Measurements from ENCODE around the gene GMCL1.
"Not testable (repeated sequence)": the region's sequence is repeated elsewhere in the genome, so short reads cannot be mapped to it uniquely, and the experiment has no call there.

The GMCL1 gene

DNA sequence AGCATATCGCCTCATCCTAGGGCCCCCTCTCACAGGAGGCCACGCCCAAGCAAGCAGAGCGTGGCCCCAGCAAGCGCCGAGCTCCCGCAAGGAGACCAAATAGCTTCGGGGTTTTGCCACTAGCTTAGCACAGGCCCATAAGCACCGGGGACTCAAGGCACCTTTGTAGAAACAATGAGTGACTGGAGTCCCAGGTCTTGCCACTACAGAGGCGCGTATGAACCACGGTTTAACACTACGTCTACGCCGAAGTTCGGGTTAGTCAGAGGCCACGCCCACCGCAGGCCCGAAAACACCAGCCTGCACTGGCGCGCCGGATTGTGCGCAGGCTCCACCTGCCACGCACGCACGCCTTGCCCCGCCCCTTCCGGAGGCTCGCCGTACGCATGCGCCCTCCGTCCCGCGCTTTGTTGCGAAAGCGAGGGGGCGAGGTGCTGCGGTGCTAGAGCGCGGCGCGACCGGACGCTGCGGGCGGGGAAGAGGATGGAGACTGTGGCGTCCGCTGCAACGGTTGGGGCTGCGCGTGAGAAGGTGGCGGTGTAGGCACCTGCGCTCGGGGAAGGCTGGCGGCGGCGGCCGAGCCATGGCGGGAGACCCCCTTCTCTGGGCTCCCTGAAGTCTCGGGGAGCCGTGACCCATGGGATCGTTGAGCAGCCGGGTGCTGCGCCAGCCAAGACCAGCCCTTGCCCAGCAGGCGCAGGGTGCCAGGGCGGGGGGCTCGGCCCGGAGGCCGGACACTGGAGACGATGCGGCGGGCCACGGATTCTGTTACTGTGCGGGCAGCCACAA is at the start of gene GMCL1:
Gene GMCL1, plus strand, starts transcription at position 405 of the 789 bp plus-strand sequence. Its CDS starts 233 bp downstream, at position 638.
- DNase-seq, result peak; percentile 67 to 69

DNA sequence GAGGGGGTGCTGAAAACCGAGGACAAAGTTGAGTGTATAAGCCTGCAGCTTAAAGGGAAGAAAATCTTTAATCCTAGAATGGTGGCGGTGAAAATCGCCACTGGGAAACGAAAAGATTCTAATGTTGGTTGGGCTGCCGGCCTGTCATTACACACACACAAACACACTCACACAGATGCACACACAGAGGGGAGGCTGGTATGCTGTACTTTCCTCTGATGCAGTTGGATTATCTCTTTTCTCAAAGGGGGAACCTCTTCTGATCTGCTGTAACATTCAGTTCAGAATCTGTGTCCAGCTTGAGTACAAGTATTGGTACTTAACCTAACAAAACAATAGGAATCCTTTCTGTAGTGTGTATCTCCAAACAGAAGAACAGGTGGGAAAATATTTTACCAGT is 48.5 kb upstream of the GMCL1 start:
- no peak for DNase-seq

DNA sequence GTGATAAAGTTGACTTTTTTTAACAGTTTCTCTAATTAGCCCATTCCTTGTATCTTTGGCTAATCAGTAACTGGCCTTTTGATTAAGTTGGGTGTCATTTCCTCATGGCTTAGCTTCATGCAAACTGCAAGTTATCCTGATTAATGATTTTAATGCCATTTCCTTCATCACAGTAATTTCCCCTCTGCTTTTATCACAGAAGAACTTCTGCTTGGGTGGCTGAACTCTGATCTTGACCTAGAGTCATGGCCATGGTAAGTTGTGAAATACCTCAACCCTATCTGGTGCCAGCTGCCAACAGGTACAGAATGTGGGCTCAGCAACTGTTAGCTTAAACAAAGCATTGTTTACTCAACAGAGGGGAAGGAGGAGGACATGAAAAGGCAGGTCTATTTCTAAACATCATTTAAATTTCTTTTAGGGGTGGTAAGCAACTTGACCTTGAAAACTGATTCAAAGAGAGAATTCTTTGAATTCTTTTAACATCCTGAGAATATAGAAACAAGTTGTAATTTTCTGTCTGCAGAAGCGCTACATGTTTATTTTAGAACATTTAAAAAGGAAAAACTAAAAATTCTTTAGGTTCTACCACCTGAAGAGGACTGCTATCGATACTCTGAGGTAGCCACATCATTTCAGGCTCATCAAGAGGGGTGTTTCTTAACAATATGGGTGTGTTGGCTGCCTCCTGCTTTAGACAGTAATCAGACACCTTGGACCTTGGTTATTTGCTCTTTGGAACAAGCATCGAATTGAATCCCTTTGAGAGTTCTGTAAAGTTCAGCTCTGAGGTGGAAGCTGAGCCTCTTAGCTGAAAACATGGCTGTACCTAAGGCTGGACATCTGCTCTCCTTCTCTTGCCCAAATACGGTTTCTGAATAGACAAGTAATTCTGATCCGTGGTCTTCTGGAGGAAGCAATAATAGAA is 47.9 kb upstream of the GMCL1 start:
- DNase-seq, result no peak

DNA sequence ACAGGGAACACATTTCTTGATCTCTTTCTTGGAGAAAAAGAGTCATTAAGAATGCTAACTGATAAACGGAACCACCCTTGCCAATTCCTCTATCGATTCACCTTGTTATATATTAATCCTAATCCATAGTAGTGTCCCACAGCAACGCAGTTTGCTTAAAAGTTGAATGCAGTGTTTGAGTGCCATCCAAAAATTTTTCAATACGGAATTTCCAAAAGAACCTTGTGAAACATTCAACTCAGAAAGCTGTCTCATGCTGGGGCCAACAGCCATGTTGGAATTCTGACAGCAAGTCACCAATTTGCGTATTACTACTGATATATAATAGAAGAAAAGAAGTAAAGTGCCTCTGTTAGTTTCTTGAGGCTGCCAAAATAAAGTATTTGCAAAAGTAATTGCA is 45.2 kb upstream of the GMCL1 start:
- DNase-seq, result no peak

- no peak for DNase-seq
These were observed 44.1 kb upstream of the GMCL1 start for GRCh38 chr2:69785358-69785757.

- no peak for DNase-seq
These were observed 43.4 kb upstream of the GMCL1 start for GRCh38 chr2:69786052-69786560.

GRCh38 chr2:69789175-69789721 is 40.2 kb upstream of the GMCL1 start:
- DNase-seq, result no peak

- no peak for DNase-seq
These were observed 39.5 kb upstream of the GMCL1 start for GRCh38 chr2:69789772-69790600.

- no peak for DNase-seq
These were observed 38.9 kb upstream of the GMCL1 start for GRCh38 chr2:69790601-69790959.

DNA sequence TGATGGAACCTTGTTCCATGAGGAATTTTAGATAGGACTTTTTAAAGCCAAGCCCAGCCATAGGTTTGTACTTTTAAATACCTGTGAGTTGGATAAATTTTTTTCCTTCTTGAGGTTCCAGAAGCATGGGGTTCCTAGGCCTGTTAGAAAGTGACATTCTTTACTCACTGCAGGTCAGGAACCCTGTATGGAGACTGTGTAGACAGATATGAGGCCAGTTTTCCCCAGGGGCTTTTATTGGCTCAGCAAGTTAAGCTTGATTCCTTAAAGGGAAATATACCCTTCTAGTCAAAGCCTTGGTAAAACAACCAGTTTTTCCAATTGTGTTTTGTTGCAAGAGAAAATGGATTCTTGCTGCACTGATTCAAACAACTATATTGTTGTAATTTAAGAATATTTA is 38.4 kb upstream of the GMCL1 start:
- no peak for DNase-seq

DNA sequence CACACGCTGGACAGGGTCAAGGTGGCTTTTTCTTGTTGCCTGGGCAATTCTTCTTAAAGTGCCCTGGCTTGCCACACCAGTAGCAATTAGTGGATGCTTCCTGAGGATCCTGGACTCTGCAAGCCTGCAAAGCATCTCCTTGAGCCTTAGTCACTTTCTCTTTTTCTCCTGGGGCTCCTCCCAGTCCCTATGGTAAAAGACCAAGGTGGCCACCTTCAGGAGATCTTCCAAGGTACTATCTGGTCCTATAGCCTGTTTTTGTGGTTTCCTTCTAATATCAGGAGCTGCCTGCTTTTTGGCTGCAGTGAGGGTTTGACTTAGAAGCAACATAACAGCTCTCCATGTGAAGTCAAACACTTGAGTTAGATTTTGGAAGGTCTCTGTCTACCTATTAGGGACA is 33.3 kb upstream of the GMCL1 start:
- no peak for DNase-seq

- DNase-seq, result no peak
These were observed 32.2 kb upstream of the GMCL1 start for GRCh38 chr2:69797235-69797634.

- DNase-seq, result no peak
These were observed 31.6 kb upstream of the GMCL1 start for GRCh38 chr2:69797836-69798289.

DNA sequence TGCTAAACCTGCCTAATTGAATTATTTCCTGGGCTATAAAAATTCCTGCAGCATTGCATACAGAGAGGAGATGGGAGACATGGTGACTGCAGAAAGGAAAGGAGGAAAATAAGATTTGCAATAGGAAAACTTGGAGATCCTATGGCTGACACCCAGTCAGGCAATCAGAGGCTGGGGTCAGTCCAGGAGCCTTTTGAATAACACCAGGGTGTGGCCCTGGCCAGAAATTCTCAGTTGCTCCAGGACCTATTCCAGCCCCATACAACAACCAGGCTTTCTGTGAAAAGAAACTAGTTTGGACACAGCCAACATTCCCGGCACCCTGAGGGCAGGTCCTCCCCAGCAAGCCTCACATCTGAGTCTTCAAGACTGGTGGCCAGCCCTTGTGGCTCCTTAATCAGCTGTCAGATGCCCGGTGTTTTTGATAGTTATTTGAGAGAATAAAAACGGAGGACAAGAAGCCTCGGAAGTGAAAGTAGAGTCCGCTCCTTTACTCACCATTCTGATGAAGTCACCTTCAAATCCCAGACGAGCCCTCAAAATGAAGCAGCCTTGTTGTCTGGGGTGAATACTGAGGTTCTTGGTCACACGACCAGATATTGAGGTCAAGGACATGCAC is 31.1 kb upstream of the GMCL1 start:
- DNase-seq, result no peak

GRCh38 chr2:69798909-69799526 is 30.4 kb upstream of the GMCL1 start:
- no peak for DNase-seq

- no peak for DNase-seq
These were observed 27.6 kb upstream of the GMCL1 start for GRCh38 chr2:69801745-69802290.

GRCh38 chr2:69802781-69803367 is 26.6 kb upstream of the GMCL1 start:
- not testable (repeated sequence) for DNase-seq

DNA sequence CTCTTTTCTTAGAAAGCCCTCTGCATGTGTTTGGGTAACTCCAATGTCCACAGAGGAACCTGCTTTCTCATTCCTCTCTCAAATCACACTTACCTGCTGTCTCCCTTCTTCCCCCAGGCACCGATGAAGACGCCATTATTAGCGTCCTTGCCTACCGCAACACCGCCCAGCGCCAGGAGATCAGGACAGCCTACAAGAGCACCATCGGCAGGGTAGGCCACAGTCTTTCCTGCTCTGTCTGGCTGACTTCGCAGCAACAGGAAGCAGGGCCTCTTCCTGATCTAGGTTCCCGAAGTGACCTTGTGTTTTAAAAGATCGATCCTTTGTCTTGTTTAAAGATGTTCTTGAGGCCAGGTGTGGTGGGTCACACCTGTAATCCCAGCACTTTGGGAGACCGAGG is 25.0 kb upstream of the GMCL1 start:
- DNase-seq, result no peak

DNA sequence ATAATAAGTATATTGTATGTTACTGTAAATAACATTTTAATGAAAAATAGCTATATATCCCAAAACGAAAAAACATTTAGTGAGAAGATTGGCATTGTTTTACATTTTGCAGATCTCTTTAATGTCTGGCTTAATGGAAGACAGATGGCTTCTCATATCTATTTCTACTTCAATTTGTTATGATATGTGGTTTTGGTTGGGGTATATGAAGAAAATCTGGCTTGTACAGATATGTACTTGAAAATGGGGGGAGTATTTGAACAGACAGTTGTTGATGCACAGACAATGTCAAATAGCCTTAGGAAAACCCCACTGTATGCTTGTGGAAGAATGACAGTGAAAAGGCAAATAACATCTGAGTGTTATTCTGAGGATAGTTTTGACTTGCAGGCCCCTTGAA is 23.6 kb upstream of the GMCL1 start:
- DNase-seq, result no peak

DNA sequence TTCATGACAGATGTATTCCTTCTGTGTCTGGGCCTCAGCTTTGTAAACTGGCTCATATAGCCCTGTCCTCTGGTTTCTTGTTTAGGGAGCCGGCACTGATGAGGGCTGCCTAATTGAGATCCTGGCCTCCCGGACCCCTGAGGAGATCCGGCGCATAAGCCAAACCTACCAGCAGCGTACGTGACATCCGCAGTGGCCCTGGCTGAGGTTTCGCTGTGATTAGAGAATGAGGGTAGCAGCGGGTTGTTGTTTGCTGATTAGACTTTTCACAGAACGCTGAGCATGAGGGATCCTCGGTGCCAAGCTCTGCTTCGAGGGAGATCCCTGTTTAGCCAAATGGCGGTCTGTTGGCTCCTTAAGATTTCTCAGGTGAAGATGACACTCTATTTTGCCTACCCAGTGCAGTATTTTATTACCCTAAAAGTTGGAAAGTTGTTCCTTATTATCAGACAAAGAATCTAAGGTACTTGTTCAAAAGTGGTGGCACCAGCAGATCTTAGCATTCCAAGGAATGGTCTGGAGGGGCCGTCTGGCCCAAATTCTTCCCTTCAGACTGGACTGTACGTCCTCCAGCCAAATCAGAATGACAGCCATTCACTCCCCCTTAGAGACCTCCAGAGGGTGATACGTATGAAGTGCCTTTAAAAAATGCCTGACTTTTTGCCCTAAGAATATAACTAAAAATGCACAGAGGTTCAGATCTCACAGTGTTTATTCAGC is 21.5 kb upstream of the GMCL1 start:
- DNase-seq, result peak in 1 of 2 experiments; percentile 13

All from cerebellar nuclear complex (tissue), 1 donor.